Esophagus squamous epithelium (tissue), 4 donors: Measurements from ENCODE around the gene COL20A1.

Experiments used
- CTCF ChIP-seq, 6 experiments: fragments of 450-650 bp in 4 of 6; fragments of 200-600 bp in 2 of 6; sonication (generic) in 2 of 6; IDR thresholded peaks; one replicate each; pipeline ENCODE4 v1.5.1; 2016 to 2019; ENCODE audit warnings: antibody characterized with exemption in 6 of 6, mild to moderate bottlenecking in 4 of 6, moderate library complexity in 4 of 6
- POLR2A ChIP-seq, 4 donors: fragments of 450-650 bp; IDR thresholded peaks; one replicate each; pipeline ENCODE4 v1.6.1; 2017; ENCODE audit warnings: antibody characterized with exemption in 4 of 4, mild to moderate bottlenecking in 4 of 4, moderate library complexity in 3 of 4

GRCh38 chr20:63305393-63305792 is 12.4 kb downstream of the COL20A1 start:
- TF ChIP-seq CTCF (IDR thresholded peaks at IDR 0.05): no peak
- TF ChIP-seq POLR2A (IDR thresholded peaks at IDR 0.05): no peak
